Measurements from ENCODE around the gene EDARADD. TPM values are rescaled to one million over a fixed set of nuclear protein-coding genes. Genes with fewer than 3 reads are reported as not detected.

EDARADD gene
- total RNA-seq, 1 donor, result 1.4 TPM

GRCh38 chr1:236522937-236523703 lies 129.0 kb downstream of the EDARADD start:
- Histone ChIP-seq H3K36me3 (ENCODE audit: insufficient read depth, low read length) (peaks cover 16% of the 10 kb centered on the region), H3K27ac (ENCODE audit: low read depth, low read length) (peak overlapping the region; percentile 84), H3K79me2 (ENCODE audit: insufficient read depth, low read length) (peaks cover 15% of the 10 kb centered on the region), H4K20me1 (ENCODE audit: insufficient read depth, low read length) (no peaks in the 10 kb centered on the region), H3K9me3 (ENCODE audit: low read depth, low read length) (no peaks in the 10 kb centered on the region), H3K4me1 (ENCODE audit: insufficient read depth, low read length) (peaks cover 6% of the 10 kb centered on the region), H3K4me2 (ENCODE audit: insufficient read depth, low read length) (peak overlapping the region; percentile 84), H3K4me3 (ENCODE audit: insufficient read depth, low read length) (peak overlapping the region; percentile 99), H2AFZ (ENCODE audit: low read length) (peak overlapping the region; percentile 91), H3K27me3 (ENCODE audit: insufficient read depth, low read length) (no peaks in the 10 kb centered on the region)
- DNase-seq (ENCODE audit: insufficient read length, low spot score, missing footprints), result no peak
- TF ChIP-seq, protein P1, sequence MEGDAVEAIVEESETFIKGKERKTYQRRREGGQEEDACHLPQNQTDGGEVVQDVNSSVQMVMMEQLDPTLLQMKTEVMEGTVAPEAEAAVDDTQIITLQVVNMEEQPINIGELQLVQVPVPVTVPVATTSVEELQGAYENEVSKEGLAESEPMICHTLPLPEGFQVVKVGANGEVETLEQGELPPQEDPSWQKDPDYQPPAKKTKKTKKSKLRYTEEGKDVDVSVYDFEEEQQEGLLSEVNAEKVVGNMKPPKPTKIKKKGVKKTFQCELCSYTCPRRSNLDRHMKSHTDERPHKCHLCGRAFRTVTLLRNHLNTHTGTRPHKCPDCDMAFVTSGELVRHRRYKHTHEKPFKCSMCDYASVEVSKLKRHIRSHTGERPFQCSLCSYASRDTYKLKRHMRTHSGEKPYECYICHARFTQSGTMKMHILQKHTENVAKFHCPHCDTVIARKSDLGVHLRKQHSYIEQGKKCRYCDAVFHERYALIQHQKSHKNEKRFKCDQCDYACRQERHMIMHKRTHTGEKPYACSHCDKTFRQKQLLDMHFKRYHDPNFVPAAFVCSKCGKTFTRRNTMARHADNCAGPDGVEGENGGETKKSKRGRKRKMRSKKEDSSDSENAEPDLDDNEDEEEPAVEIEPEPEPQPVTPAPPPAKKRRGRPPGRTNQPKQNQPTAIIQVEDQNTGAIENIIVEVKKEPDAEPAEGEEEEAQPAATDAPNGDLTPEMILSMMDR (IDR thresholded peaks at IDR 0.05; ENCODE audit: extremely low read depth, low read depth, low read length), result no peak

DNA sequence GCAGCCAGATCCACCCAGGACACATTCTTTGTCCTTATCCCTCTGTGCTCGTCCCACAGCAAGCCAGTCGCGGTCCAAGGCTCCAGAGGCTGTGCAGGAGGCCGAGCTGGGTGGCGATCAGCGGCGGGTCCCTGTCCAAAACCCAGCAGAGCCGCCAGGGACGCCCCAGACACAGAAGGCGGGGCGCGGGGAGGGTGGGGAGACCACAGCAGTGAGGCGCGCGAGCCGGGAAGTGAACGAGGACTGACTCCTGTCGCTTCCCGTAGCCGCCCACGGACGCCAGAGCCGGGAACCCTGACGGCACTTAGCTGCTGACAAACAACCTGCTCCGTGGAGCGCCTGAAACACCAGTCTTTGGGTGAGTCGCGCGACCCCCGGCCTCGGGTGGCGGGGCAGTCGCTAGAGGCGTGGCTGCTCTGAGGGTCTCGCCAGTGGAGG lies 129.6 kb downstream of the EDARADD start, which contains the start of gene LGALS8:
Gene LGALS8, plus strand, starts transcription at position 279 of the 438 bp plus-strand sequence. CDS start 2,089 bp downstream, outside the sequence.
- H2AFZ ChIP-seq (ENCODE audit: low read length), result peak within 1 kb of the TSS; percentile 91
- no peaks in the 10 kb centered on the region for H4K20me1 ChIP-seq (ENCODE audit: insufficient read depth, low read length)
- H3K27ac ChIP-seq (ENCODE audit: low read depth, low read length), result peak within 1 kb of the TSS; percentile 84
- H3K9me3 ChIP-seq (ENCODE audit: low read depth, low read length), result no peaks in the 10 kb centered on the region
- peak; percentile 92 for DNase-seq (ENCODE audit: insufficient read length, low spot score, missing footprints)
- TF ChIP-seq, protein P1 (IDR thresholded peaks at IDR 0.05; ENCODE audit: extremely low read depth, low read depth, low read length), result no peak
- peak within 1 kb of the TSS; percentile 99 for H3K4me3 ChIP-seq (ENCODE audit: insufficient read depth, low read length)
- no peaks in the 10 kb centered on the region for H3K27me3 ChIP-seq (ENCODE audit: insufficient read depth, low read length)
- H3K79me2 ChIP-seq (ENCODE audit: insufficient read depth, low read length), result peaks cover 17% of the 10 kb centered on the region
- peak within 1 kb of the TSS; percentile 84 for H3K4me2 ChIP-seq (ENCODE audit: insufficient read depth, low read length)
- peaks cover 16% of the 10 kb centered on the region for H3K36me3 ChIP-seq (ENCODE audit: insufficient read depth, low read length)
- H3K4me1 ChIP-seq (ENCODE audit: insufficient read depth, low read length), result peaks cover 3% of the 10 kb centered on the region

- Histone ChIP-seq H3K9me3 (ENCODE audit: low read depth, low read length) (no peaks in the 10 kb centered on the region), H3K4me3 (ENCODE audit: insufficient read depth, low read length) (peak overlapping the region; percentile 99), H4K20me1 (ENCODE audit: insufficient read depth, low read length) (no peaks in the 10 kb centered on the region), H3K4me2 (ENCODE audit: insufficient read depth, low read length) (peak overlapping the region; percentile 84), H3K36me3 (ENCODE audit: insufficient read depth, low read length) (peaks cover 16% of the 10 kb centered on the region), H3K27ac (ENCODE audit: low read depth, low read length) (peak overlapping the region; percentile 84), H3K79me2 (ENCODE audit: insufficient read depth, low read length) (peaks cover 18% of the 10 kb centered on the region), H3K4me1 (ENCODE audit: insufficient read depth, low read length) (peaks cover 3% of the 10 kb centered on the region), H2AFZ (ENCODE audit: low read length) (peak overlapping the region; percentile 91), H3K27me3 (ENCODE audit: insufficient read depth, low read length) (no peaks in the 10 kb centered on the region)
- peak; percentile 90 for DNase-seq (ENCODE audit: insufficient read length, low spot score, missing footprints)
- TF ChIP-seq, protein P1 (IDR thresholded peaks at IDR 0.05; ENCODE audit: extremely low read depth, low read depth, low read length), result no peak
These were observed 130.2 kb downstream of the EDARADD start for GRCh38 chr1:236524142-236524894.

DNA sequence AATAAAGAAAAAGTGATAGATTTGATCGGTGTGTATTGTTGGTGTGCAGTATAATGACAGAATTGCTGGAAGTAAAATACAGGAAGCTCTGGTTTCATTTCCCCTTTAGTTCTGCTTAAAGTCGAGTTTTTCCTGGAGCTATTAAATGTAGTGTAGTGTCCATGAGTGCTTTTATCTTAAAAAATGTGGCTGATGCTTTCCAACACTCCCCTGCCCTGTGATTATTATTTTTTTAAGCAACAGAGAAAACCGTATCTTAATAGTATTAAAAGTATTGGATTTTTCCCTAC lies 130.8 kb downstream of the EDARADD start:
- peaks cover 3% of the 10 kb centered on the region for H3K4me1 ChIP-seq (ENCODE audit: insufficient read depth, low read length)
- no peaks in the 10 kb centered on the region for H3K9me3 ChIP-seq (ENCODE audit: low read depth, low read length)
- H3K27me3 ChIP-seq (ENCODE audit: insufficient read depth, low read length), result no peaks in the 10 kb centered on the region
- no peak for DNase-seq (ENCODE audit: insufficient read length, low spot score, missing footprints)
- peaks cover 18% of the 10 kb centered on the region for H3K79me2 ChIP-seq (ENCODE audit: insufficient read depth, low read length)
- H2AFZ ChIP-seq (ENCODE audit: low read length), result peak overlapping the region; percentile 91
- TF ChIP-seq, protein P1 (IDR thresholded peaks at IDR 0.05; ENCODE audit: extremely low read depth, low read depth, low read length), result no peak
- peak overlapping the region; percentile 84 for H3K4me2 ChIP-seq (ENCODE audit: insufficient read depth, low read length)
- peaks cover 16% of the 10 kb centered on the region for H3K36me3 ChIP-seq (ENCODE audit: insufficient read depth, low read length)
- no peaks in the 10 kb centered on the region for H4K20me1 ChIP-seq (ENCODE audit: insufficient read depth, low read length)
- peak overlapping the region; percentile 84 for H3K27ac ChIP-seq (ENCODE audit: low read depth, low read length)
- H3K4me3 ChIP-seq (ENCODE audit: insufficient read depth, low read length), result peak overlapping the region; percentile 99

Measured in osteoblast (primary cell).